ENCODE results near the gene ZNF248. TPM values are rescaled to one million over a fixed set of nuclear protein-coding genes. Genes with fewer than 3 reads are reported as not detected.
A peak's percentile ranks its signal among the peaks of the same experiment; 100 is the strongest.

The ZNF248 gene
- total and polyA plus RNA-seq, 2 donors (not counting 1 experiment from before 2014, with no cell fraction given), result 6.9 to 10.9 TPM

GRCh38 chr10:37754538-37755323, 102.7 kb downstream of the ZNF248 start:
- Histone ChIP-seq H3K36me3 (ENCODE audit: control insufficient read depth, insufficient read depth, low read length) (no peaks in the 10 kb centered on the region), H3K9me3 (ENCODE audit: control insufficient read depth, insufficient read depth, low read depth, low read length) (no peaks in the 10 kb centered on the region), H3K4me3 (replicated peaks in 1 of 4; ENCODE audit: control extremely low read depth in 1 of 4, insufficient read depth in 1 of 4, low read depth in 3 of 4, low read length in 4 of 4) (no peak overlapping the region), H3K79me2 (ENCODE audit: control insufficient read depth, insufficient read depth, low read length) (no peaks in the 10 kb centered on the region), H3K4me1 (ENCODE audit: control insufficient read depth, extremely low read depth, insufficient read depth, low read length) (no peaks in the 10 kb centered on the region), H3K4me2 (ENCODE audit: extremely low read depth, insufficient read depth, low read length) (no peak overlapping the region), H4K20me1 (ENCODE audit: control insufficient read depth, extremely low read depth, insufficient read depth, low read length) (no peaks in the 10 kb centered on the region), H3K9ac (ENCODE audit: insufficient read depth, low read length) (no peak overlapping the region), H3K27me3 (ENCODE audit: control insufficient read depth, insufficient read depth, low read length) (no peaks in the 10 kb centered on the region), H3K27ac (ENCODE audit: insufficient read depth, low read length) (no peak overlapping the region), H2AFZ (ENCODE audit: low read length) (no peak overlapping the region)
- no peak for DNase-seq (ENCODE audit: low read depth in 2 of 2)
- TF ChIP-seq, protein P1, sequence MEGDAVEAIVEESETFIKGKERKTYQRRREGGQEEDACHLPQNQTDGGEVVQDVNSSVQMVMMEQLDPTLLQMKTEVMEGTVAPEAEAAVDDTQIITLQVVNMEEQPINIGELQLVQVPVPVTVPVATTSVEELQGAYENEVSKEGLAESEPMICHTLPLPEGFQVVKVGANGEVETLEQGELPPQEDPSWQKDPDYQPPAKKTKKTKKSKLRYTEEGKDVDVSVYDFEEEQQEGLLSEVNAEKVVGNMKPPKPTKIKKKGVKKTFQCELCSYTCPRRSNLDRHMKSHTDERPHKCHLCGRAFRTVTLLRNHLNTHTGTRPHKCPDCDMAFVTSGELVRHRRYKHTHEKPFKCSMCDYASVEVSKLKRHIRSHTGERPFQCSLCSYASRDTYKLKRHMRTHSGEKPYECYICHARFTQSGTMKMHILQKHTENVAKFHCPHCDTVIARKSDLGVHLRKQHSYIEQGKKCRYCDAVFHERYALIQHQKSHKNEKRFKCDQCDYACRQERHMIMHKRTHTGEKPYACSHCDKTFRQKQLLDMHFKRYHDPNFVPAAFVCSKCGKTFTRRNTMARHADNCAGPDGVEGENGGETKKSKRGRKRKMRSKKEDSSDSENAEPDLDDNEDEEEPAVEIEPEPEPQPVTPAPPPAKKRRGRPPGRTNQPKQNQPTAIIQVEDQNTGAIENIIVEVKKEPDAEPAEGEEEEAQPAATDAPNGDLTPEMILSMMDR (conservative IDR thresholded peaks at IDR 0.05 in 1 of 2, IDR thresholded peaks at IDR 0.05 in 1 of 2; ENCODE audit: low read depth in 1 of 2, low read length in 2 of 2), result peak in 1 of 2 donors; percentile 40
- TF ChIP-seq EZH2 (IDR thresholded peaks at IDR 0.05; ENCODE audit: low read length, missing control alignments), result no peak

- Histone ChIP-seq H2AFZ (ENCODE audit: low read length) (no peak overlapping the region), H3K4me2 (ENCODE audit: extremely low read depth, insufficient read depth, low read length) (no peak overlapping the region), H3K36me3 (ENCODE audit: control insufficient read depth, insufficient read depth, low read length) (no peaks in the 10 kb centered on the region)
Observed at GRCh38 chr10:37752334-37752875, 105.0 kb downstream of the ZNF248 start.

DNA sequence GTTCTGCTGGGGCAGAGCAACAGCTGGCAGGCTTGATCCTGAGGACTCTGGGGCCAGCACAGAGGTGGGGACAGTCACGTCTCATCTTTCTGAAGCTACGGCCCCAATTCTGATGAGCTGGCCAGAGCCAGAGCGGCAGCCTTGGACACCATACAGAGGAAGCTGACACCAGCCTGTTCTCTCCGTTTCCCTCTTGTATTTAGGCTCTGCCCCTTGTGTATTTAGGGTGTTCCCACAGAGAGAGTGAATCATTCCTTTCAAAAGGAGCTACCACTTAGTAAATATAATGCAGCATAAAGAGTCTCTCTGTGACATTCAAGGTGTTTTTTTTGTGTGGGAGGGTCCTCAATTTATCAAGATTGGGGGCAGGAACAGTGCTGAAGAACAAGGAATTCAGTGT, 109.2 kb downstream of the ZNF248 start:
- no peak for TF ChIP-seq EZH2 (IDR thresholded peaks at IDR 0.05; ENCODE audit: low read length, missing control alignments)
- TF ChIP-seq, protein P1 (conservative IDR thresholded peaks at IDR 0.05 in 1 of 2, IDR thresholded peaks at IDR 0.05 in 1 of 2; ENCODE audit: low read depth in 1 of 2, low read length in 2 of 2), result no peak
- Histone ChIP-seq H3K9me3 (ENCODE audit: control insufficient read depth, insufficient read depth, low read depth, low read length) (no peaks in the 10 kb centered on the region), H2AFZ (ENCODE audit: low read length) (no peak overlapping the region)

More at GRCh38 chr10:37752334-37752875, 105.0 kb downstream of the ZNF248 start:
- TF ChIP-seq EZH2 (IDR thresholded peaks at IDR 0.05; ENCODE audit: low read length, missing control alignments), result no peak
- TF ChIP-seq, protein P1 (conservative IDR thresholded peaks at IDR 0.05 in 1 of 2, IDR thresholded peaks at IDR 0.05 in 1 of 2; ENCODE audit: low read depth in 1 of 2, low read length in 2 of 2), result no peak
- H3K27ac ChIP-seq (ENCODE audit: insufficient read depth, low read length), result no peak overlapping the region
- no peak overlapping the region for H3K9ac ChIP-seq (ENCODE audit: insufficient read depth, low read length)
- H3K79me2 ChIP-seq (ENCODE audit: control insufficient read depth, insufficient read depth, low read length), result no peaks in the 10 kb centered on the region
- H3K27me3 ChIP-seq (ENCODE audit: control insufficient read depth, insufficient read depth, low read length), result no peaks in the 10 kb centered on the region
- H4K20me1 ChIP-seq (ENCODE audit: control insufficient read depth, extremely low read depth, insufficient read depth, low read length), result no peaks in the 10 kb centered on the region
- no peaks in the 10 kb centered on the region for H3K9me3 ChIP-seq (ENCODE audit: control insufficient read depth, insufficient read depth, low read depth, low read length)
- H3K4me1 ChIP-seq (ENCODE audit: control insufficient read depth, extremely low read depth, insufficient read depth, low read length), result no peaks in the 10 kb centered on the region
- H3K4me3 ChIP-seq (replicated peaks in 1 of 4; ENCODE audit: control extremely low read depth in 1 of 4, insufficient read depth in 1 of 4, low read depth in 3 of 4, low read length in 4 of 4), result no peak overlapping the region
- no peak for DNase-seq (ENCODE audit: low read depth in 2 of 2)

More for the DNA sequence above, 109.2 kb downstream of the ZNF248 start:
- DNase-seq (ENCODE audit: low read depth in 2 of 2), result no peak
- no peaks in the 10 kb centered on the region for H3K79me2 ChIP-seq (ENCODE audit: control insufficient read depth, insufficient read depth, low read length)
- H3K36me3 ChIP-seq (ENCODE audit: control insufficient read depth, insufficient read depth, low read length), result no peaks in the 10 kb centered on the region
- H3K27me3 ChIP-seq (ENCODE audit: control insufficient read depth, insufficient read depth, low read length), result no peaks in the 10 kb centered on the region
- no peaks in the 10 kb centered on the region for H4K20me1 ChIP-seq (ENCODE audit: control insufficient read depth, extremely low read depth, insufficient read depth, low read length)
- H3K27ac ChIP-seq (ENCODE audit: insufficient read depth, low read length), result no peak overlapping the region
- H3K4me1 ChIP-seq (ENCODE audit: control insufficient read depth, extremely low read depth, insufficient read depth, low read length), result no peaks in the 10 kb centered on the region
- no peak overlapping the region for H3K9ac ChIP-seq (ENCODE audit: insufficient read depth, low read length)
- no peak overlapping the region for H3K4me2 ChIP-seq (ENCODE audit: extremely low read depth, insufficient read depth, low read length)
- H3K4me3 ChIP-seq (replicated peaks in 1 of 4; ENCODE audit: control extremely low read depth in 1 of 4, insufficient read depth in 1 of 4, low read depth in 3 of 4, low read length in 4 of 4), result no peak overlapping the region
